Peyer's patch (tissue), 4 donors: ENCODE measurements around the gene PGGHG. TPM values are rescaled to one million over a fixed set of nuclear protein-coding genes. Genes with fewer than 3 reads are reported as not detected.

Source experiments
- DNase-seq, 3 donors: peaks; one replicate each; pipeline ENCODE4 v3.0.0-alpha.2; 2017 to 2019
- H3K27ac ChIP-seq, 4 donors: fragments of 200-600 bp; sonication (generic); one replicate each; pipeline ENCODE4 v1.5.1; 2016 to 2019
- H3K27me3 ChIP-seq, 2 donors: fragments of 200-600 bp; sonication (generic); one replicate each; pipeline ENCODE4 v1.5.1; 2019
- H3K36me3 ChIP-seq, 3 donors: fragments of 200-600 bp; sonication (generic); one replicate each; pipeline ENCODE4 v1.5.1; 2016 to 2019
- H3K4me1 ChIP-seq, 4 donors: fragments of 200-600 bp; sonication (generic); one replicate each; pipeline ENCODE4 v1.5.1; 2016 to 2019
- H3K4me3 ChIP-seq, 4 donors: fragments of 200-600 bp; sonication (generic); 1 replicate in 3 of 4; 2 replicates in 1 of 4; pipeline ENCODE4 v1.5.1; 2016 to 2019; ENCODE audit warnings: mild to moderate bottlenecking in 1 of 4
- H3K9me3 ChIP-seq, 4 donors: fragments of 200-600 bp; sonication (generic); one replicate each; pipeline ENCODE4 v1.5.1; 2016 to 2019; ENCODE audit warnings: mild to moderate bottlenecking in 1 of 4
- CTCF ChIP-seq, 6 experiments: fragments of 450-650 bp in 4 of 6; fragments of 200-600 bp in 2 of 6; sonication (generic) in 1 of 6; IDR thresholded peaks; one replicate each; pipeline ENCODE4 v1.5.1; 2017 to 2019; ENCODE audit warnings: antibody characterized with exemption in 6 of 6, mild to moderate bottlenecking in 3 of 6, moderate library complexity in 1 of 6
- POLR2A ChIP-seq, 2 donors: fragments of 450-650 bp; IDR thresholded peaks; one replicate each; pipeline ENCODE4 v1.5.1; 2017; ENCODE audit warnings: antibody characterized with exemption in 2 of 2, mild to moderate bottlenecking in 2 of 2, moderate library complexity in 2 of 2
- total RNA-seq, 4 donors: library from RNA; depleted of rRNA; stranded (reverse); fragments of >200 nt; gene quantifications; one replicate each; pipeline ENCODE4 v1.1.0, GENCODE V29; 2016

Gene PGGHG
- total RNA-seq, 4 donors from 2014 or later: 94.2 to 385 (median 317) TPM

DNA sequence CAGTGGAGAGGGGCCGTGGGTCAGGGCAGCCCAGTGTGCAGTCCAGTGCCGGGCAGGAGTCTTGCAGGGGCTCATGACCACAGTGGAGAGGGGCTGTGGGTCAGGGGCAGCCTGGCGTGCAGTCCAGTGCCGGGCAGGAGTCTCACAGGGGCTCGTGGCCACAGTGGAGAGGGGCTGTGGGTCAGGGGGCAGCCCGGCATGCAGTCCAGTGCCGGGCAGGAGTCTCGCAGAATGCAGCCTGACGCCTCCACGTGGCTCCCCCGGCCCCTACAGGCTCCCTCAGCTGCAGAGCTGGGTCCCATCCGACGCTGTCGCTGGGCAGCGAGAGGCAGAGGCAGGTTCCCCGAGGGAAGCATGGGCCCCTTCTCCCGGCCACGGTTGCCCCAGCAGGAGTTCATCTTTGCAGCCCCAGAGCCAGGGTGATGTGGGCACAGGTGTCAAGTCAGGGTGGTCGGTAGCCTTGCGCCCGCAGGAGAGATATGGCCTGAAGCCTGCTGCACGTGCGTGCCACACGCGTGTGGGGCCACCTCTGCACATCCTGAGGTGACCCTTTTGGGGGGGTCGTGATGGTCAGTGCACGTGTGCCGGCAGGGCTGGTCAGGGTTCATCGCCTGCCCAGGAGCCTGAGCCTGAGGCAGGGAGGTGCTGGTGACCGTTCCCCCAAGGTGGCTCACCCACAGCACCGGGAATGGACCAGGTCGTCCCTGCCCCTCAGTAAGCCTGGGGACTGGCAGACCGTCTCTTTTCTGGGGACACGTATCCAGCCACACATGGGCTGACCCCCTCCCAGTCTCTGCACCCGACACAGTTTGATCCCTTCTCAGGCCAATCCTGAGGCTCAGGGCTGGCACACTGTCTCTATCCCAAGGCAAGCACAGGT lies 7.5 kb downstream of the PGGHG start:
- Histone ChIP-seq H3K27ac (peak overlapping the region in 2 of 4 donors; percentile 9 to 43), H3K4me3 (no peak overlapping the region), H3K4me1 (peaks cover 0 to 24% (median 5%) of the 10 kb centered on the region in 4 donors), H3K9me3 (no peaks in the 10 kb centered on the region), H3K27me3 (peaks cover 0 to 9% of the 10 kb centered on the region in 2 donors), H3K36me3 (peaks cover 0 to 21% (median 0%) of the 10 kb centered on the region in 3 donors)
- peak in 1 of 3 donors; percentile 45 for DNase-seq
- TF ChIP-seq POLR2A (IDR thresholded peaks at IDR 0.05) (no peak), CTCF (IDR thresholded peaks at IDR 0.05) (no peak)

DNA sequence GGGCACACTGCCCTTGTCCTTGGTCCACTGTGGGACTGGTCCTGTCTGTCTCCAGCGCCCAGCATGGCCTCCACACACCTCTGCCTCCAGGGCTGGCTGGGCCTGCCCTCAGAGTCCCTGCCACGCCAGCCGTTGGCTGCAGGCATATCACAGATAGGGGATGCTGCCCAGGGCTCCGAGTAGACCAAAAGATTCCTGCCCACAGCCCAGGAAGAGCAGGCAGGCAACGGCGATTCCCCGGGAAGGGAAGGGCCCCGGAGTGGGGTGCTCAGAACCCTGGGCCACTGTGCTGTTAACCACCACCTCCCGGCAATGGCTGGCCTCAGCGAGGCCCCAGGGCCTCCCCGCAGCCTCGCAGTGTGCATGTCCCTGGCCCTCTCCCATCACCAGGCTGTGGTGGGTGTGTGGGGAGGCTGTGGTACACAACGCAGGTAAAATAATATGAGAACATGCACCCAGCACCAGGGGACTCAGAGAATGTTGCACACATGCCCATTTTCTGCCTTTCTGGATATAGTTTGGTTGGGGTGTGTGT lies 8.2 kb downstream of the PGGHG start:
- H3K27ac ChIP-seq: peak overlapping the region in 2 of 4 donors; percentile 9 to 43
- peak in 2 of 3 donors; percentile 50 to 52 for DNase-seq
- H3K36me3 ChIP-seq: peaks cover 0 to 21% (median 0%) of the 10 kb centered on the region in 3 donors
- H3K27me3 ChIP-seq: peaks cover 0 to 9% of the 10 kb centered on the region in 2 donors
- H3K4me1 ChIP-seq: peaks cover 0 to 24% (median 5%) of the 10 kb centered on the region in 4 donors
- TF ChIP-seq POLR2A (IDR thresholded peaks at IDR 0.05) (no peak), CTCF (IDR thresholded peaks at IDR 0.05) (no peak)
- H3K9me3 ChIP-seq: no peaks in the 10 kb centered on the region
- H3K4me3 ChIP-seq: no peak overlapping the region

DNA sequence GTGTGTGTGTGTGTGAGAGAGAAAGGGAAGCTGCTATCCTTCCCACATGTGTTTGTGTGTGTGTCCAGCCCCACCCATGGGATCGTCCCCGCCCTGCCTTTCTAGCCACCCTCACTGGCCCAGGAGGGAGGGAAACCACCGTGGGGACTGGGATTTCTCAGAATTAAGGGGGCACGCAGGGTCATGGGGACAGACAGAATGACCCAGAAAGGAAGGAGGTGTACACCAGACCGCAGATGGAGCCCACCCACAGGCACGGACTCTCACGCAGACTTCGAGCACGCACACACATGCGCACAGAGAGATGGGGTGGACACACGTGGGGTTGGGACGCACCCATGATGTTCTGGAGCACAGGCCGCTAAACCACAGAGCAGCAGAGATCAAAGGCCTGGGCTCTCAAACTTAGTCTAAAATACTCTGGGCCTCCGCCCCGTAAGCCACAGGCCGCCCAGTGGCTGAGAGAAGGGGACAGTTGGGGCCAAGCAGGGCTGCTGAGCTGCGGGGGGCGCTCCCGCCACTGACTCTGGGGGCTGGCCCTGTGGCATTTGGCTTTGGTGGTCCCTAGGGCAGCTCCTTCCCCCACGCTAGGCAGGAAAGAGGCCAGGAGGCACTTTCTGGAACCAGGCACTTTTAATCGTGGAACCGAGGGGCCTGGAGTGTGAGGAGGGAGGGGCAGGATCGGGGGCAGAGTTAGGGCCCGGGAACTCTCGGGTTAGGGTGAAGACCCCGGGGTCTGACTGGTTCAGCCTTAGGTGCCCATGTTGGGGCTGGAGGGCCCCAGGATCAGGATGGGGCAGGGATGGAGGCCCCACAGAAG lies 8.9 kb downstream of the PGGHG start:
- H3K4me1 ChIP-seq: peaks cover 0 to 24% (median 5%) of the 10 kb centered on the region in 4 donors
- TF ChIP-seq CTCF (IDR thresholded peaks at IDR 0.05): peak in 1 of 6 experiments; percentile 2
- no peak for TF ChIP-seq POLR2A (IDR thresholded peaks at IDR 0.05)
- H3K36me3 ChIP-seq: peaks cover 0 to 21% (median 0%) of the 10 kb centered on the region in 3 donors
- peak; percentile 48 to 74 (median 55) for DNase-seq
- no peak overlapping the region for H3K4me3 ChIP-seq
- peak overlapping the region in 2 of 4 donors; percentile 36 to 43 for H3K27ac ChIP-seq
- H3K27me3 ChIP-seq: peaks cover 0 to 9% of the 10 kb centered on the region in 2 donors
- no peaks in the 10 kb centered on the region for H3K9me3 ChIP-seq

DNA sequence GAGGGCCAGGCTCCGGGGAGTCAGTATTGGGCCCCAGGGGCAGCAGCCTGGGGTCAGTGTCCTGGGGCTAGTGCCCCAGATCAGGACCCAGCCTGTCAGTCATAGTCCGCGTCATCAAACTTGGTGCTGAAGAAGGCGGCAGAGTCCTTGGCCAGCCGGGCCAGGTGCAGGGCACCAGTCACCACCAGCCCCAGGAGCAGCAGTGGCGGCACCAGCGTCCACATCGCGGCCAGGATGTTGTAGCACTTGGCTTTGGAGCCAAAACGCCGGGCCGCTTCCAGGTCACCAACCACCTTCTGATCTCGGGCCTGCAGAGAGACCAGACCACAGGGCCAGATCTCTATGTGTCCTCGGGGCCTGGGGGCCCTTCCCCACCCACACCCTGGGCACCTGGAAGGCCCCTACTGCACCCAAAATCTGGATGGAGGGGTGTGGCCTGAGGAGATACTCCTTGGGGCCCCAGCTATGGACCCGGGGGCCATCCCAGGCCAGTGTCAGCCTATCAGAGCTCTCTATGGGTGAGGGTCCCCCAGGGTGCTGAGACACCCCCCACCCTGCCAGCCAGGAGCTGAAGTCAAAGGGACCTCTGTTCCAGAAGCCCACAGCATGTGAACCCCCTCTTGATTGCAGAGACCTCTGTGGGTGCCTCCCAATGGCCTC lies 9.6 kb downstream of the PGGHG start:
- TF ChIP-seq CTCF (IDR thresholded peaks at IDR 0.05): no peak
- H3K27ac ChIP-seq: peak overlapping the region in 2 of 4 donors; percentile 36 to 43
- DNase-seq: peak; percentile 43 to 62 (median 52)
- no peak overlapping the region for H3K4me3 ChIP-seq
- H3K4me1 ChIP-seq: peaks cover 0 to 24% (median 5%) of the 10 kb centered on the region in 4 donors
- no peaks in the 10 kb centered on the region for H3K9me3 ChIP-seq
- H3K27me3 ChIP-seq: peaks cover 0 to 9% of the 10 kb centered on the region in 2 donors
- peaks cover 0 to 14% (median 0%) of the 10 kb centered on the region in 3 donors for H3K36me3 ChIP-seq
